HL-60 (cell line): ENCODE measurements around the gene ZNF232.
"Not testable (repeated sequence)": the region's sequence is repeated elsewhere in the genome, so short reads cannot be mapped to it uniquely, and the experiment has no call there.

Experiments
- DNase-seq, 2 experiments: peaks; one replicate each; pipeline ENCODE4 v3.0.0-alpha.2; 2010 to 2020; ENCODE audit warnings: low read depth in 1 of 2, low spot score in 1 of 2
- H3K27ac ChIP-seq: fragments of 250-450 bp; sonication (Bioruptor Pico); replicated peaks from 2 replicates; pipeline ENCODE4 v1.5.1; 2020; ENCODE audit warnings: mild to moderate bottlenecking, moderate library complexity
- H3K27me3 ChIP-seq: fragments of 250-450 bp; sonication (Bioruptor Pico); 2 replicates; pipeline ENCODE4 v1.5.1; 2021; ENCODE audit warnings: mild to moderate bottlenecking, moderate library complexity; ENCODE audit not compliant: insufficient read depth, poor library complexity, severe bottlenecking
- H3K4me3 ChIP-seq: replicated peaks from 2 replicates; pipeline ENCODE4 v1.5.1; 2011; ENCODE audit warnings: mild to moderate bottlenecking, control low read depth, low read length; ENCODE audit not compliant: insufficient read depth
- CTCF ChIP-seq: IDR thresholded peaks from one replicate; pipeline ENCODE4 v1.5.1; 2011; ENCODE audit warnings: low read length, control low read depth, inconsistent platforms; ENCODE audit not compliant: insufficient read depth
- GABPA ChIP-seq: IDR thresholded peaks from 2 replicates; pipeline ENCODE4 v1.6.1; 2012; ENCODE audit warnings: low read depth
- POLR2AphosphoS5 ChIP-seq: IDR thresholded peaks from 2 replicates; pipeline ENCODE4 v1.6.1; 2012; ENCODE audit warnings: low read depth
- REST ChIP-seq: IDR thresholded peaks from 2 replicates; pipeline ENCODE4 v1.6.1; 2012; ENCODE audit warnings: low read depth; ENCODE audit not compliant: insufficient replicate concordance
- SPI1 ChIP-seq: IDR thresholded peaks from 2 replicates; pipeline ENCODE4 v1.6.1; 2012; ENCODE audit warnings: low read depth, mild to moderate bottlenecking, borderline replicate concordance

ZNF232 gene

GRCh38 chr17:5131146-5131715 lies 19.6 kb upstream of the ZNF232 start:
- TF ChIP-seq CTCF (no peak), SPI1 (no peak), REST (no peak), POLR2AphosphoS5 (no peak), GABPA (no peak)
- Histone ChIP-seq H3K27me3 (no peaks in the 10 kb centered on the region), H3K4me3 (no peak overlapping the region), H3K27ac (no peak overlapping the region)
- DNase-seq: no peak

- not testable (repeated sequence) for DNase-seq, H3K27me3 ChIP-seq, H3K27ac ChIP-seq, H3K4me3 ChIP-seq
These were observed 19.0 kb upstream of the ZNF232 start for GRCh38 chr17:5130687-5131086.

- not testable (repeated sequence) for H3K4me3 ChIP-seq, DNase-seq, H3K27me3 ChIP-seq, H3K27ac ChIP-seq
These were observed 18.6 kb upstream of the ZNF232 start for GRCh38 chr17:5130261-5130660.

GRCh38 chr17:5129770-5130169 lies 18.1 kb upstream of the ZNF232 start:
- not testable (repeated sequence) for DNase-seq, H3K27me3 ChIP-seq, H3K27ac ChIP-seq, H3K4me3 ChIP-seq

- H3K27ac ChIP-seq: no peak overlapping the region
- TF ChIP-seq CTCF (no peak), SPI1 (no peak), REST (no peak), GABPA (no peak), POLR2AphosphoS5 (no peak)
- H3K4me3 ChIP-seq: no peak overlapping the region
- no peaks in the 10 kb centered on the region for H3K27me3 ChIP-seq
- no peak for DNase-seq
These were observed 17.3 kb upstream of the ZNF232 start for GRCh38 chr17:5128905-5129535.

- H3K4me3 ChIP-seq, H3K27ac ChIP-seq, H3K27me3 ChIP-seq, DNase-seq: not testable (repeated sequence)
These were observed 16.7 kb upstream of the ZNF232 start for GRCh38 chr17:5128387-5128786.
